ENCODE measurements around the gene FRMD1. TPM values are rescaled to one million over a fixed set of nuclear protein-coding genes. Genes with fewer than 3 reads are reported as not detected.

The FRMD1 gene
- total RNA-seq, 4 donors from 2014 or later = 9.9 to 14.4 (median 12.5) TPM

- Histone ChIP-seq H3K4me3 (no peak overlapping the region), H3K27ac (no peak overlapping the region), H3K4me1 (peaks cover 0 to 22% (median 5%) of the 10 kb centered on the region in 4 donors), H3K9me3 (no peaks in the 10 kb centered on the region), H3K36me3 (no peaks in the 10 kb centered on the region), H3K27me3 (no peaks in the 10 kb centered on the region)
- TF ChIP-seq CTCF (IDR thresholded peaks at IDR 0.05) = no peak
- no peak for TF ChIP-seq POLR2A (IDR thresholded peaks at IDR 0.05)
- no peak for TF ChIP-seq EP300 (IDR thresholded peaks at IDR 0.05)
- DNase-seq (ENCODE audit: low spot score in 2 of 2) = no peak
- WGBS, 2 donors = 67 to 83% methylated on average over 12 to 13 of the region's 13 CpGs
Measured at GRCh38 chr6:168073937-168074730, 4.9 kb downstream of the FRMD1 start.

GRCh38 chr6:168072730-168073129 is 6.3 kb downstream of the FRMD1 start:
- TF ChIP-seq POLR2A (IDR thresholded peaks at IDR 0.05) (no peak), CTCF (IDR thresholded peaks at IDR 0.05) (no peak), EP300 (IDR thresholded peaks at IDR 0.05) (no peak)
- Histone ChIP-seq H3K9me3 (no peaks in the 10 kb centered on the region), H3K36me3 (no peaks in the 10 kb centered on the region), H3K4me1 (peaks cover 0 to 10% (median 0%) of the 10 kb centered on the region in 4 donors), H3K27ac (no peak overlapping the region), H3K4me3 (no peak overlapping the region), H3K27me3 (no peaks in the 10 kb centered on the region)
- 55 to 68% methylated on average over 4 of the region's 4 CpGs for WGBS, 2 donors
- DNase-seq (ENCODE audit: low spot score in 2 of 2) = no peak

- DNase-seq (ENCODE audit: low spot score in 2 of 2) = no peak
- 70 to 83% methylated on average over 16 to 24 of the region's 24 CpGs for WGBS, 2 donors
- peaks cover 0 to 10% (median 0%) of the 10 kb centered on the region in 4 donors for H3K4me1 ChIP-seq
- H3K27ac ChIP-seq = no peak overlapping the region
- H3K27me3 ChIP-seq = no peaks in the 10 kb centered on the region
- no peaks in the 10 kb centered on the region for H3K36me3 ChIP-seq
- H3K9me3 ChIP-seq = no peaks in the 10 kb centered on the region
- TF ChIP-seq CTCF (IDR thresholded peaks at IDR 0.05) (no peak), POLR2A (IDR thresholded peaks at IDR 0.05) (no peak), EP300 (IDR thresholded peaks at IDR 0.05) (no peak)
- H3K4me3 ChIP-seq = no peak overlapping the region
Measured at GRCh38 chr6:168072261-168072660, 6.8 kb downstream of the FRMD1 start.

- Histone ChIP-seq H3K4me3 (no peak overlapping the region), H3K4me1 (peaks cover 0 to 10% (median 0%) of the 10 kb centered on the region in 4 donors), H3K36me3 (no peaks in the 10 kb centered on the region), H3K27ac (no peak overlapping the region), H3K27me3 (no peaks in the 10 kb centered on the region), H3K9me3 (no peaks in the 10 kb centered on the region)
- 80 to 88% methylated on average over 8 to 9 of the region's 9 CpGs for WGBS, 2 donors
- TF ChIP-seq CTCF (IDR thresholded peaks at IDR 0.05) (no peak), EP300 (IDR thresholded peaks at IDR 0.05) (no peak), POLR2A (IDR thresholded peaks at IDR 0.05) (no peak)
- DNase-seq (ENCODE audit: low spot score in 2 of 2) = no peak
Measured at GRCh38 chr6:168071620-168072019, 7.4 kb downstream of the FRMD1 start.

GRCh38 chr6:168070804-168071203 is 8.2 kb downstream of the FRMD1 start:
- no peak for TF ChIP-seq CTCF (IDR thresholded peaks at IDR 0.05)
- no peak for TF ChIP-seq EP300 (IDR thresholded peaks at IDR 0.05)
- TF ChIP-seq POLR2A (IDR thresholded peaks at IDR 0.05) = no peak
- peaks cover 0 to 10% (median 0%) of the 10 kb centered on the region in 4 donors for H3K4me1 ChIP-seq
- no peaks in the 10 kb centered on the region for H3K27me3 ChIP-seq
- no peak overlapping the region for H3K27ac ChIP-seq
- 94 to 100% methylated on average over 6 to 7 of the region's 7 CpGs for WGBS, 2 donors
- no peaks in the 10 kb centered on the region for H3K36me3 ChIP-seq
- H3K4me3 ChIP-seq = no peak overlapping the region
- no peak for DNase-seq (ENCODE audit: low spot score in 2 of 2)
- H3K9me3 ChIP-seq = no peaks in the 10 kb centered on the region
